Fibroblast of lung (primary cell): Measurements from ENCODE around the gene PECR. TPM values are rescaled to one million over a fixed set of nuclear protein-coding genes. Genes with fewer than 3 reads are reported as not detected.

Experiments
- DNase-seq, 2 donors: peaks; one replicate each; pipeline versions ENCODE4 v3.0.0 to v3.0.0-alpha.2; 2010; ENCODE audit warnings: low read depth in 2 of 2
- H2AFZ ChIP-seq: 2 replicates; pipeline ENCODE4 v1.5.1; 2012; ENCODE audit warnings: low read length, control low read depth, inconsistent platforms
- H3K27ac ChIP-seq: 2 replicates; pipeline ENCODE4 v1.5.1; 2011; ENCODE audit warnings: low read length, control low read depth; ENCODE audit not compliant: insufficient read depth
- H3K27me3 ChIP-seq: 2 replicates; pipeline ENCODE4 v1.5.1; 2011; ENCODE audit warnings: mild to moderate bottlenecking, low read length; ENCODE audit not compliant: control insufficient read depth, insufficient read depth
- H3K36me3 ChIP-seq: 2 replicates; pipeline ENCODE4 v1.5.1; 2011; ENCODE audit warnings: low read length; ENCODE audit not compliant: control insufficient read depth, insufficient read depth
- H3K4me1 ChIP-seq: 2 replicates; pipeline ENCODE4 v1.5.1; 2011; ENCODE audit warnings: low read length; ENCODE audit not compliant: control insufficient read depth, insufficient read depth; ENCODE audit errors: extremely low read depth
- H3K4me2 ChIP-seq: 2 replicates; pipeline ENCODE4 v1.5.1; 2011; ENCODE audit warnings: low read length, control low read depth; ENCODE audit not compliant: insufficient read depth; ENCODE audit errors: extremely low read depth
- H3K4me3 ChIP-seq, 4 experiments: fragments of 200-600 bp in 1 of 4; sonication (generic) in 1 of 4; replicated peaks in 1 of 4; 2 replicates each; pipeline ENCODE4 v1.5.1; 2011 to 2016; ENCODE audit warnings: low read length in 4 of 4, low read depth in 3 of 4, mild to moderate bottlenecking in 3 of 4, control low read depth in 2 of 4, inconsistent platforms in 1 of 4, mixed read lengths in 1 of 4; ENCODE audit not compliant: insufficient read depth in 1 of 4; ENCODE audit errors: control extremely low read depth in 1 of 4
- H3K79me2 ChIP-seq: 2 replicates; pipeline ENCODE4 v1.5.1; 2012; ENCODE audit warnings: mild to moderate bottlenecking, low read length, inconsistent platforms; ENCODE audit not compliant: control insufficient read depth, insufficient read depth
- H3K9ac ChIP-seq: 2 replicates; pipeline ENCODE4 v1.5.1; 2011; ENCODE audit warnings: mild to moderate bottlenecking, low read length, control low read depth; ENCODE audit not compliant: insufficient read depth
- H3K9me3 ChIP-seq: 2 replicates; pipeline ENCODE4 v1.5.1; 2012; ENCODE audit warnings: low read depth, low read length; ENCODE audit not compliant: control insufficient read depth, insufficient read depth
- H4K20me1 ChIP-seq: 2 replicates; pipeline ENCODE4 v1.5.1; 2011; ENCODE audit warnings: low read length; ENCODE audit not compliant: control insufficient read depth, insufficient read depth; ENCODE audit errors: extremely low read depth
- EZH2 ChIP-seq: IDR thresholded peaks from 2 replicates; pipeline ENCODE4 v1.5.1; 2012; ENCODE audit warnings: low read length, control low read depth, mild to moderate bottlenecking; ENCODE audit errors: missing control alignments
- polyA plus RNA-seq, 2 donors: library from polyadenylated mRNA; depleted of rRNA in 1 of 2; stranded (reverse) in 1 of 2; unstranded in 1 of 2; fragments of >200 nt; gene quantifications; 2 replicates each; pipeline ENCODE4 v1.2.1, GENCODE V29; 2011 to 2012; ENCODE audit warnings: missing spikeins in 1 of 2
- total RNA-seq: library from RNA; depleted of rRNA; stranded (reverse); fragments of >200 nt; gene quantifications from 2 replicates; pipeline ENCODE4 v1.2.1, GENCODE V29; 2014
- TF ChIP-seq, protein P1 (sequence below), 2 donors: IDR thresholded peaks in 1 of 2; conservative IDR thresholded peaks in 1 of 2; 1 replicate in 1 of 2; 2 replicates in 1 of 2; pipeline ENCODE4 v1.5.1; 2011 to 2012; ENCODE audit warnings: low read length in 2 of 2, control low read depth in 1 of 2, inconsistent platforms in 1 of 2, low read depth in 1 of 2, mild to moderate bottlenecking in 1 of 2

The PECR gene
- total and polyA plus RNA-seq, 2 donors (not counting 1 experiment from before 2014, with no cell fraction given): 11.7 to 19.3 TPM

DNA sequence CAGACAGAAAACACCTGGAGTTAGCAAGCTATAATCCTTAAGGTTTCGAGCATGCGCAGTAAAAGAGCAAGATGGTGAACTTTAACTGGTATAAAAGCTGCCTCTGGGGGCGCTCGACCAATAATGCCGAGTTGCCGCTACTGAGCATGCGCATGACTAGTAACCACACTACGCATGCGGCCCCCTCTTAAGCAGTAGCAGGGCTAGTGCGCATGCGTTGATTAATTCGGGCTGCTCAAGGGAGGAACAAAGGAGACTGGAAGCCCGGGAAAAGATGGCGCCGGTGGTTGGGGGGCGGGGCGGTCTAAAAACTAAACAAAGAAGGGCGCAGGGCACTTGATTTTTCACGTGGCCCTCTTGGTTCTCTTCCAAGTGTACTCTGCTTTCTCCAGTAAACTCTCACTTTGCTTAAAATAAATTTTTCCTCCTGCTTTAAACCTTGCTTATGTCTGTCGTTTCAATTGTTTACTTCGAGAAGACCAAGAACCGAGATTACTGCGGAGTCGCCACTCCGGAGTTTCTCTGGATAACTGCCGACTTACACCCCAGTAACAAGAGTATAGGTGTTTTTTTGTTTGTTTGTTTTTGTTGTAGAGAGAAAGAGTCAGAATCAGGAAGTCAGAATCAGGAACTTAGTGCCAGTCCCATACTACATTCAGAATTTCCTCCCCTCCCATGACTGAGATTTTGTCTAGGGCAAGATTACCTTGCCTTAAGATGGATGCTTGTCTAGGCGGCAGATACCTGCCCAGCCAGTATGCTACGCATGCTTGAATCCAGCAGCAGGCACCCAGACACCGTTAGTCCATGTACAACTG, 33.3 kb upstream of the PECR start:
- no peaks in the 10 kb centered on the region for H4K20me1 ChIP-seq
- peak overlapping the region; percentile 17 for H3K9ac ChIP-seq
- H3K27me3 ChIP-seq: no peaks in the 10 kb centered on the region
- H3K4me1 ChIP-seq: peaks cover 9% of the 10 kb centered on the region
- TF ChIP-seq, protein P1, sequence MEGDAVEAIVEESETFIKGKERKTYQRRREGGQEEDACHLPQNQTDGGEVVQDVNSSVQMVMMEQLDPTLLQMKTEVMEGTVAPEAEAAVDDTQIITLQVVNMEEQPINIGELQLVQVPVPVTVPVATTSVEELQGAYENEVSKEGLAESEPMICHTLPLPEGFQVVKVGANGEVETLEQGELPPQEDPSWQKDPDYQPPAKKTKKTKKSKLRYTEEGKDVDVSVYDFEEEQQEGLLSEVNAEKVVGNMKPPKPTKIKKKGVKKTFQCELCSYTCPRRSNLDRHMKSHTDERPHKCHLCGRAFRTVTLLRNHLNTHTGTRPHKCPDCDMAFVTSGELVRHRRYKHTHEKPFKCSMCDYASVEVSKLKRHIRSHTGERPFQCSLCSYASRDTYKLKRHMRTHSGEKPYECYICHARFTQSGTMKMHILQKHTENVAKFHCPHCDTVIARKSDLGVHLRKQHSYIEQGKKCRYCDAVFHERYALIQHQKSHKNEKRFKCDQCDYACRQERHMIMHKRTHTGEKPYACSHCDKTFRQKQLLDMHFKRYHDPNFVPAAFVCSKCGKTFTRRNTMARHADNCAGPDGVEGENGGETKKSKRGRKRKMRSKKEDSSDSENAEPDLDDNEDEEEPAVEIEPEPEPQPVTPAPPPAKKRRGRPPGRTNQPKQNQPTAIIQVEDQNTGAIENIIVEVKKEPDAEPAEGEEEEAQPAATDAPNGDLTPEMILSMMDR (conservative IDR thresholded peaks at IDR 0.05 in 1 of 2, IDR thresholded peaks at IDR 0.05 in 1 of 2; ENCODE audit: low read depth in 1 of 2, low read length in 2 of 2): peak; percentile 70 to 86
- no peak for TF ChIP-seq EZH2
- no peak overlapping the region for H2AFZ ChIP-seq
- H3K4me2 ChIP-seq: peak overlapping the region; percentile 85
- peak overlapping the region; percentile 79 for H3K27ac ChIP-seq
- peak; percentile 96 to 100 for DNase-seq
- H3K36me3 ChIP-seq: peaks cover 12% of the 10 kb centered on the region
- no peaks in the 10 kb centered on the region for H3K9me3 ChIP-seq
- peak overlapping the region; percentile 35 to 85 (median 49) for H3K4me3 ChIP-seq
- H3K79me2 ChIP-seq: peaks cover 71% of the 10 kb centered on the region

DNA sequence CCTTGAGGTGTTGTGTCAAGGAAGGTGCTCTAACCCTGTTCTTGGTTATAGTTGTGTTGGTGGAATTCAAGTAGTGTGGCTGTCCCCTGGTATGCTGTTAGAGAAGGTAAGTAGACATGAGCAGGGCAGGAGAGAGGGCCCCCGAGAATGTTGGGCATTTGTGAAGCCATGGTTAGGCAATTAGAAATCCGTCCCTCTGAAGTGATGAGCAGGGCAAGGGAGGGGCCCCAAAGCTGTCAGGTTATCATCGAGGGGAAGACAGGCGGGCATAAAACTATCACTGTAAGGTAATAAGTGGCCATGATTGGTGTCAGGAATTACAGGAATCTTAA, 32.7 kb upstream of the PECR start:
- H3K9me3 ChIP-seq: no peaks in the 10 kb centered on the region
- peaks cover 9% of the 10 kb centered on the region for H3K4me1 ChIP-seq
- H3K79me2 ChIP-seq: peaks cover 75% of the 10 kb centered on the region
- no peaks in the 10 kb centered on the region for H3K27me3 ChIP-seq
- peaks cover 12% of the 10 kb centered on the region for H3K36me3 ChIP-seq
- H3K27ac ChIP-seq: peak overlapping the region; percentile 16
- no peak overlapping the region for H3K4me3 ChIP-seq
- H4K20me1 ChIP-seq: no peaks in the 10 kb centered on the region
- H3K4me2 ChIP-seq: no peak overlapping the region
- H3K9ac ChIP-seq: no peak overlapping the region
- TF ChIP-seq, protein P1 (conservative IDR thresholded peaks at IDR 0.05 in 1 of 2, IDR thresholded peaks at IDR 0.05 in 1 of 2; ENCODE audit: low read depth in 1 of 2, low read length in 2 of 2): no peak
- no peak for TF ChIP-seq EZH2
- DNase-seq: no peak
- no peak overlapping the region for H2AFZ ChIP-seq

DNA sequence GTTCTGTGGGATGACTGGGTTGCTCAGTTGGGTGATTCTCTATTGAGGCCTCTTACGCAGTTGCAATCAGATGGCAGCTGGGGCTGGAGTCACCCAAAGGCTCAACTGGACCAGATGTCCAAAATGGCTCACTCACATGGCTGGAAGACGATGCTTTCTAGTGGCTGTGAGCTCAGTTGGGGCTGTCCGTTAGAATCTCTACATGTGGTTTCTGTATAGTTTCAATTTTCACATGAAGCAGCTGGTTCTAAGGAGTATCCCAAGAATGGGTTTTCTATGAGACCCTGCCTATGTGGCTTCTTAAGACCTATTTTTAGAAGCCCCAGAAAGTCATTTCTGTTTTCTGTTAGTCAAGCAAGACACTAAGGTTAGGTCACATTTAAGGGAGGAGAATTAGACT, 32.0 kb upstream of the PECR start:
- Histone ChIP-seq H3K4me3 (no peak overlapping the region), H3K4me1 (peaks cover 9% of the 10 kb centered on the region), H3K79me2 (peaks cover 73% of the 10 kb centered on the region), H3K36me3 (peaks cover 12% of the 10 kb centered on the region), H4K20me1 (no peaks in the 10 kb centered on the region), H2AFZ (no peak overlapping the region), H3K4me2 (no peak overlapping the region), H3K27ac (no peak overlapping the region), H3K9me3 (no peaks in the 10 kb centered on the region), H3K9ac (no peak overlapping the region), H3K27me3 (no peaks in the 10 kb centered on the region)
- no peak for DNase-seq
- TF ChIP-seq, protein P1 (conservative IDR thresholded peaks at IDR 0.05 in 1 of 2, IDR thresholded peaks at IDR 0.05 in 1 of 2; ENCODE audit: low read depth in 1 of 2, low read length in 2 of 2): no peak
- TF ChIP-seq EZH2: no peak
